Neutrophil (primary cell): ENCODE data around the gene APP.

ENCODE experiments used
- H3K27ac ChIP-seq: fragments of 200-600 bp; sonication (generic); 2 replicates; pipeline ENCODE4 v1.5.1; 2016; ENCODE audit warnings: mild to moderate bottlenecking, moderate library complexity
- H3K27me3 ChIP-seq: fragments of 200-600 bp; sonication (generic); 2 replicates; pipeline ENCODE4 v1.6.0; 2016; ENCODE audit warnings: mild to moderate bottlenecking
- H3K36me3 ChIP-seq: fragments of 200-600 bp; sonication (generic); 2 replicates; pipeline ENCODE4 v1.5.1; 2017
- H3K4me1 ChIP-seq, 2 experiments: fragments of 200-600 bp in 1 of 2; sonication (generic) in 1 of 2; 1 replicate in 1 of 2; 2 replicates in 1 of 2; pipeline versions ENCODE4 v1.5.1 to v1.6.1; 2013 to 2016; ENCODE audit warnings: low read depth in 1 of 2, low read length in 1 of 2, mild to moderate bottlenecking in 1 of 2, moderate library complexity in 1 of 2; ENCODE audit not compliant: control insufficient read depth in 1 of 2, insufficient read depth in 1 of 2
- H3K4me3 ChIP-seq, 2 experiments: fragments of 200-600 bp in 1 of 2; sonication (generic) in 1 of 2; 1 replicate in 1 of 2; 2 replicates in 1 of 2; pipeline ENCODE4 v1.5.1; 2013 to 2016; ENCODE audit warnings: low read depth in 1 of 2, low read length in 1 of 2, mild to moderate bottlenecking in 1 of 2, moderate library complexity in 1 of 2
- H3K9me3 ChIP-seq: fragments of 200-600 bp; sonication (generic); 2 replicates; pipeline ENCODE4 v1.5.1; 2016
- CTCF ChIP-seq: fragments of 200-600 bp; sonication (generic); IDR thresholded peaks from 2 replicates; pipeline ENCODE4 v1.5.1; 2016; ENCODE audit warnings: antibody characterized with exemption

The APP gene

GRCh38 chr21:25834381-25834780, 336.2 kb downstream of the APP start:
- TF ChIP-seq CTCF: no peak
- H3K36me3 ChIP-seq: no peaks in the 10 kb centered on the region

GRCh38 chr21:25831300-25831960, 339.1 kb downstream of the APP start:
- no peak overlapping the region for H3K27ac ChIP-seq
- H3K36me3 ChIP-seq: no peaks in the 10 kb centered on the region
- no peaks in the 10 kb centered on the region for H3K9me3 ChIP-seq
- no peak for TF ChIP-seq CTCF
- H3K27me3 ChIP-seq: no peaks in the 10 kb centered on the region
- H3K4me3 ChIP-seq: no peak overlapping the region
- H3K4me1 ChIP-seq: no peaks in the 10 kb centered on the region

More at GRCh38 chr21:25834381-25834780, 336.2 kb downstream of the APP start:
- no peaks in the 10 kb centered on the region for H3K27me3 ChIP-seq
- H3K27ac ChIP-seq: no peak overlapping the region
- no peaks in the 10 kb centered on the region for H3K4me1 ChIP-seq
- H3K4me3 ChIP-seq: no peak overlapping the region
- no peaks in the 10 kb centered on the region for H3K9me3 ChIP-seq
